Activated T-cell treated with anti-CD3 and anti-CD28 coated beads, Interleukin-2, amount 50 U/mL, for 4 hours (primary cell): ENCODE measurements around the gene TCL1A. TPM values are rescaled to one million over a fixed set of nuclear protein-coding genes. Genes with fewer than 3 reads are reported as not detected.

Source experiments
- total RNA-seq, 3 donors: library from RNA; stranded (reverse); gene quantifications; one replicate each; pipeline ENCODE4 v1.2.1, GENCODE V29; 2021

Gene TCL1A
- total RNA-seq, 3 donors from 2014 or later: 0.32 to 5.4 (median 0.63) TPM

Other genes with a start within 250 kb of the TCL1A start
- 10 to 100 TPM; 11.5 to 15.0 (median 12.9) TPM for gene SYNE3, start 197.5 kb downstream of the TCL1A start, total RNA-seq
- 10 to 100 TPM; 37.3 to 45.1 (median 40.7) TPM for gene GLRX5, start 179.1 kb downstream of the TCL1A start, total RNA-seq
- gene TCL1B, start 27.7 kb downstream of the TCL1A start, total RNA-seq: not detected
- gene TUNAR, start 162.7 kb upstream of the TCL1A start, total RNA-seq: not detected